Urinary bladder (tissue), 4 donors: ENCODE data around the gene TCF12. TPM values are rescaled to one million over a fixed set of nuclear protein-coding genes. Genes with fewer than 3 reads are reported as not detected.

Source experiments
- DNase-seq: peaks from one replicate; pipeline ENCODE4 v3.0.0-alpha.2; 2015; ENCODE audit errors: extremely low spot score
- H3K27ac ChIP-seq: one replicate; pipeline ENCODE4 v1.5.1; 2013; ENCODE audit warnings: low read depth, mild to moderate bottlenecking, moderate library complexity
- H3K36me3 ChIP-seq: one replicate; pipeline ENCODE4 v1.6.1; 2013; ENCODE audit warnings: mild to moderate bottlenecking, moderate library complexity; ENCODE audit not compliant: insufficient read depth
- H3K4me1 ChIP-seq: one replicate; pipeline ENCODE4 v1.6.1; 2013; ENCODE audit warnings: mild to moderate bottlenecking, moderate library complexity; ENCODE audit not compliant: insufficient read depth
- H3K4me3 ChIP-seq: one replicate; pipeline ENCODE4 v1.5.1; 2013; ENCODE audit warnings: low read depth, low read length
- WGBS: extraction: QIAGEN DNeasy Blood & Tissue Kit; methylation state at CpG from one replicate; pipeline ENCODE4 v1.1.7; 2013; 5-methylcytosine and 5-hydroxymethylcytosine counted together
- polyA plus RNA-seq: library from polyadenylated mRNA; stranded (reverse); fragments of 200-250 nt; gene quantifications from one replicate; pipeline ENCODE4 v1.2.3, GENCODE V29; 2013
- total RNA-seq: library from RNA; depleted of rRNA; stranded (reverse); fragments of >200 nt; gene quantifications from one replicate; pipeline ENCODE4 v1.2.3, GENCODE V29; 2014
- donor health status: healthy with polysubstance abuse.
- donor health status: healthy.

TCF12 gene
- total and polyA plus RNA-seq, 2 donors, result 55.0 to 241 TPM

- H3K4me1 ChIP-seq, result no peaks in the 10 kb centered on the region
- H3K4me3 ChIP-seq, result no peak overlapping the region
- no peak for DNase-seq
- H3K36me3 ChIP-seq, result no peaks in the 10 kb centered on the region
- 55% methylated on average over 2 of the region's 2 CpGs for WGBS
- H3K27ac ChIP-seq, result no peak overlapping the region
These were observed 338.5 kb downstream of the TCF12 start for GRCh38 chr15:57256939-57257338.

GRCh38 chr15:57259568-57260040 is 341.2 kb downstream of the TCF12 start:
- no peak for DNase-seq
- H3K4me3 ChIP-seq, result no peak overlapping the region
- H3K27ac ChIP-seq, result no peak overlapping the region
- 50% methylated on average over 6 of the region's 6 CpGs for WGBS
- H3K36me3 ChIP-seq, result no peaks in the 10 kb centered on the region
- H3K4me1 ChIP-seq, result no peaks in the 10 kb centered on the region

- no peaks in the 10 kb centered on the region for H3K36me3 ChIP-seq
- no peak for DNase-seq
- no peak overlapping the region for H3K27ac ChIP-seq
- no peak overlapping the region for H3K4me3 ChIP-seq
- H3K4me1 ChIP-seq, result no peaks in the 10 kb centered on the region
- WGBS, result 82% methylated on average over 3 of the region's 3 CpGs
These were observed 345.1 kb downstream of the TCF12 start for GRCh38 chr15:57263520-57263919.

GRCh38 chr15:57272771-57273357 is 354.4 kb downstream of the TCF12 start:
- no peak overlapping the region for H3K27ac ChIP-seq
- WGBS, result 94% methylated on average over 9 of the region's 9 CpGs
- peaks cover 2% of the 10 kb centered on the region for H3K36me3 ChIP-seq
- no peaks in the 10 kb centered on the region for H3K4me1 ChIP-seq
- DNase-seq, result no peak
- no peak overlapping the region for H3K4me3 ChIP-seq

- no peak for DNase-seq
- Histone ChIP-seq H3K4me3 (no peak overlapping the region), H3K4me1 (no peaks in the 10 kb centered on the region), H3K27ac (no peak overlapping the region), H3K36me3 (peaks cover 2% of the 10 kb centered on the region)
- WGBS, result 68% methylated on average over 1 of the region's 1 CpG
These were observed 355.0 kb downstream of the TCF12 start for GRCh38 chr15:57273402-57273801.

- peaks cover 5% of the 10 kb centered on the region for H3K36me3 ChIP-seq
- 87% methylated on average over 3 of the region's 3 CpGs for WGBS
- no peaks in the 10 kb centered on the region for H3K4me1 ChIP-seq
- no peak for DNase-seq
- H3K4me3 ChIP-seq, result no peak overlapping the region
- no peak overlapping the region for H3K27ac ChIP-seq
These were observed 360.0 kb downstream of the TCF12 start for GRCh38 chr15:57278439-57278838.

DNA sequence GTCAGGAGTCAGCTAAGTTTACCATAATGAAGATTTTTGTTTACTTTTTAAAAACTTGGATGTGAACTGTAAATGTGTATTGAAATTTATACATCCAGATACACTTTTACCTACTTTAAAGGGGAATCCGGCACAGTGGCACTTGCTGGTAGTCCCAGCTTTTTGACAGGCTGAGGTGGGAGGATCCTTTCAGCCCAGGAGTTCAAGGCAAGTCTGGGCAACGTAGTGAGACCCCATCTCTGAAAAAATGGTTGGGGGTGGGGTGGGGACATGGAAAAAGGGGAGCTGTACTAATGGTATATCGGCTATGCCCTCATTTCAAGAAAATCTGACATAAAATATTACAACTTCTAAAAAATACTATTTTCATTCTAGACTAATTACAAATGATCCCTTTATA is 362.0 kb downstream of the TCF12 start:
- H3K36me3 ChIP-seq, result peaks cover 4% of the 10 kb centered on the region

GRCh38 chr15:57281321-57281720 is 362.9 kb downstream of the TCF12 start:
- H3K27ac ChIP-seq, result no peak overlapping the region
- WGBS, result 84% methylated on average over 8 of the region's 8 CpGs
- H3K4me3 ChIP-seq, result no peak overlapping the region
- DNase-seq, result no peak
- H3K4me1 ChIP-seq, result no peaks in the 10 kb centered on the region
- peaks cover 4% of the 10 kb centered on the region for H3K36me3 ChIP-seq

More for the DNA sequence above, 362.0 kb downstream of the TCF12 start:
- DNase-seq, result no peak
- Histone ChIP-seq H3K27ac (no peak overlapping the region), H3K4me1 (no peaks in the 10 kb centered on the region), H3K4me3 (no peak overlapping the region)
- 91% methylated on average over 3 of the region's 3 CpGs for WGBS

DNA sequence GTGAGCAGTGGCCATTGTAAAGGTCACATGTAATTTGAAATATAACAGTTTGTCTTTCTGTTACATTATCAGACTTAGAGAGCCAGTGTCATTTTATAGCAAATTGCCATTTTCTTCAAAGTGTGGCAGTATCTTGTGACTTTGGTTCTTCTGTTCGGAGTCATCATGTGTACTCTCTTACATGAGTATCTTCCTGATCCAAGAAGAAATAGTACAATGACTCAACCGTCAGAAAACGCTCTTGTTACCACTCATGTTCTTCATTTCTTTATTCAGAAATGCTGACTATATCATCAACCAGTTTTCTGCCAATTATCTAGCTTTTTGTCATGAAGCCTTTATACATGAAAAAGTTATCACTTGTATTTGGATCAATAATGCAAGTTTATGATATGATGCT is 364.2 kb downstream of the TCF12 start:
- peaks cover 4% of the 10 kb centered on the region for H3K36me3 ChIP-seq
- no peak for DNase-seq
- no peak overlapping the region for H3K27ac ChIP-seq
- no peak overlapping the region for H3K4me3 ChIP-seq
- H3K4me1 ChIP-seq, result no peaks in the 10 kb centered on the region
- 90% methylated on average over 3 of the region's 3 CpGs for WGBS

DNA sequence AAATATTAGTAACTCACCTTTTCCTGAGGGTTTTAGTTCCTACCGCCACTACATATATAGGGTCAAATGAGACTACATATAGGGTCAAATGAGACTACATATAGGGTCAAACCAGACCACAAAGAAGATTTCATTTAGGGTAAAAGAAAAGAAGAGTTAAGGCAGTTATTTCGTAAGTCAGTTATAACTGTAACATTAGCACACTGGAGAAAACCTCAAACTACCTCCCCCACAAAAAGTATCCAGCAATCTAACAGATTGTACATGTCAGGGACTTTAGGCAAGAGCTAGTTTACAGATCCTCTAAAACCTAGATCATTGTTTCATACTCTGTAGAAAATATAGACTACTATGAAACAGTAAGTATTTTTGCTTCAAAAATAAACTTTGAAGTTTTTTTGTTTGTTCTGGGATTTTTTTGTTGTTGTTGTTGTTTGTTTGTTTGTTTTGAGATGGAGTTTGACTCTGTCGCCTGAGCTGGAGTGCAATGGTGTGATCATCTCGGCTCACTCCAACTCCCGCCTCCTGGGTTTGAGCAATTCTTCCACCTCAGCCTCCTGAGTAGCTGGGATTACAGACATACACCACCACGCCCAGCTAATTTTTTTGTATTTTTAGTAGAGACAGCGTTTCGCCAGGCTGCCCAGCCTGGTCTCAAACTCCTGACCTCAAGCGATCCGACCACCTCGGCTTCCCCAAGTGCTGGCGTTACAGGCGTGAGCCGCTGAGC is 365.5 kb downstream of the TCF12 start:
- H3K36me3 ChIP-seq, result peaks cover 4% of the 10 kb centered on the region
- H3K27ac ChIP-seq, result no peak overlapping the region

GRCh38 chr15:57284535-57284934 is 366.1 kb downstream of the TCF12 start:
- H3K36me3 ChIP-seq, result peaks cover 4% of the 10 kb centered on the region
- no peak overlapping the region for H3K27ac ChIP-seq
- 69% methylated on average over 3 of the region's 3 CpGs for WGBS

More for the DNA sequence above, 365.5 kb downstream of the TCF12 start:
- Histone ChIP-seq H3K4me3 (no peak overlapping the region), H3K4me1 (no peaks in the 10 kb centered on the region)
- 72% methylated on average over 14 of the region's 14 CpGs for WGBS
- no peak for DNase-seq

DNA sequence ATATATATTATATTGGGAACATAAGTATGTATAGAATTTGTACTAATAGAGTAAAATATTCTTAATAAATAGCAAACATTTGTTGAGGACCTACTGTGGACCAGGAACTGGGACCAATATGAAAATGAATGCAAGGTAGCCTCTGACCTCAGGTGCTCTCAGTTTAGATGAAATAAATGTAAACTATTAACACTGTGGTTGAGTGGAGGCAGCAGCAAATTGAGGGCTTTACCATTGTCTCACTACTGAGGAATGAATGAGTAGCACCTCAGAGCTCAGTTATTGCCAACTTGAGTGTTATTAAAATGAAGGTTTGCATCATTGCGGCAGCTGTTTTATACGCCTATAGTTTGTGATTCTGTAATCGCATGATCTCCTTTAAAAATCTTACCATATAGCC is 366.9 kb downstream of the TCF12 start:
- Histone ChIP-seq H3K36me3 (peaks cover 4% of the 10 kb centered on the region), H3K4me3 (no peak overlapping the region), H3K27ac (no peak overlapping the region), H3K4me1 (no peaks in the 10 kb centered on the region)
- DNase-seq, result no peak
- 98% methylated on average over 3 of the region's 3 CpGs for WGBS

More at GRCh38 chr15:57284535-57284934, 366.1 kb downstream of the TCF12 start:
- Histone ChIP-seq H3K4me3 (no peak overlapping the region), H3K4me1 (no peaks in the 10 kb centered on the region)
- DNase-seq, result no peak

DNA sequence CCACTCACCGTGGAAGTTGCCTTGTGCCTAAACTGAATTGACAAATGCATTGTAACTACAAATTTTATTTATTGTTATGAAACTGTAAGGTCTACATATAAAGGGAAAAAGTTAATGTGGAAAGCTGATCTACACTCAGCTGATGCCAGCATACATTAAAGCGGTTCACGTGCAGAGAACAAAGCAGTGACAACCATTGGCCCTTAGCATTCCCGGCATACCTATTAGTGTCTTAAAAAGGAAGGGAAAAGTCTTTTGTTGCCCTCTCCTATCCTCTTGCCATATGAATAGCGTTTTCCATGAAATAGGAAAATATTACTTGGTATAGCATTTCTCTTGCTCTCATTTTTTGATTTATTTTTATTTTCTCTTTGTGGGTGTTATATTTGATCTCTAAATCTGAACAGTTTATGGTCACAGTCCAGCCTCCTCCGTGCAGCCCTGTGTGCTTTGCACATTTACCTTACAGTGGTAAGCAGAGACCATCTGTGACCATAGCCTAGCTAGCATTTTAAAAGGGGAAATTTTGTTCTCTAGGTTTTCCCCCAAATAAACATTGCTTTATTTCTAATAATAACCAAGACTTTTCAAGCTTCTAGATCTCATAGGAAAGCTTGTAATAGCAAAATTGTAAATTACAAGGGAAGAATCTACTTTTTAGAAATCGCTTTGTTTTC is 368.1 kb downstream of the TCF12 start:
- Histone ChIP-seq H3K27ac (no peak overlapping the region), H3K4me3 (no peak overlapping the region), H3K4me1 (no peaks in the 10 kb centered on the region), H3K36me3 (no peaks in the 10 kb centered on the region)
- 86% methylated on average over 7 of the region's 7 CpGs for WGBS
- DNase-seq, result no peak

GRCh38 chr15:57287123-57287521 is 368.7 kb downstream of the TCF12 start:
- Histone ChIP-seq H3K36me3 (no peaks in the 10 kb centered on the region), H3K27ac (peak overlapping the region; percentile 38), H3K4me1 (no peaks in the 10 kb centered on the region), H3K4me3 (no peak overlapping the region)
- WGBS, result 73% methylated on average over 2 of the region's 2 CpGs
- no peak for DNase-seq
